Muscle layer of colon (tissue), 2 donors: ENCODE data around the gene MGAT5B.

Experiments
- H3K27ac ChIP-seq: one replicate; pipeline ENCODE4 v1.7.0; 2013; ENCODE audit warnings: low read depth, mild to moderate bottlenecking, low read length, moderate library complexity
- H3K27me3 ChIP-seq, 2 donors: one replicate each; pipeline ENCODE4 v1.7.0; 2013; ENCODE audit warnings: low read length in 2 of 2, mild to moderate bottlenecking in 2 of 2; ENCODE audit not compliant: insufficient read depth in 2 of 2, control insufficient read depth in 1 of 2
- H3K36me3 ChIP-seq: one replicate; pipeline ENCODE4 v1.7.0; 2013; ENCODE audit warnings: mild to moderate bottlenecking, low read length; ENCODE audit not compliant: insufficient read depth
- H3K4me1 ChIP-seq: one replicate; pipeline ENCODE4 v1.7.0; 2013; ENCODE audit warnings: mild to moderate bottlenecking, low read length; ENCODE audit not compliant: insufficient read depth
- H3K4me3 ChIP-seq, 2 donors: one replicate each; pipeline ENCODE4 v1.7.0; 2013; ENCODE audit warnings: low read length in 2 of 2, low read depth in 1 of 2, mild to moderate bottlenecking in 1 of 2, moderate library complexity in 1 of 2
- H3K9ac ChIP-seq: one replicate; pipeline ENCODE4 v1.7.0; 2013; ENCODE audit warnings: low read length
- H3K9me3 ChIP-seq: one replicate; pipeline ENCODE4 v1.7.0; 2013; ENCODE audit warnings: mild to moderate bottlenecking, low read length
- donor health status: abdominal sarcoma.
- donor health status: Adenocarcinoma of cecum.

MGAT5B gene

GRCh38 chr17:76946772-76947135, 78.5 kb downstream of the MGAT5B start:
- Histone ChIP-seq H3K27me3 (peaks cover 0 to 4% of the 10 kb centered on the region in 2 donors), H3K4me1 (no peaks in the 10 kb centered on the region), H3K36me3 (no peaks in the 10 kb centered on the region), H3K9ac (no peak overlapping the region), H3K4me3 (no peak overlapping the region), H3K27ac (no peak overlapping the region), H3K9me3 (no peaks in the 10 kb centered on the region)

DNA sequence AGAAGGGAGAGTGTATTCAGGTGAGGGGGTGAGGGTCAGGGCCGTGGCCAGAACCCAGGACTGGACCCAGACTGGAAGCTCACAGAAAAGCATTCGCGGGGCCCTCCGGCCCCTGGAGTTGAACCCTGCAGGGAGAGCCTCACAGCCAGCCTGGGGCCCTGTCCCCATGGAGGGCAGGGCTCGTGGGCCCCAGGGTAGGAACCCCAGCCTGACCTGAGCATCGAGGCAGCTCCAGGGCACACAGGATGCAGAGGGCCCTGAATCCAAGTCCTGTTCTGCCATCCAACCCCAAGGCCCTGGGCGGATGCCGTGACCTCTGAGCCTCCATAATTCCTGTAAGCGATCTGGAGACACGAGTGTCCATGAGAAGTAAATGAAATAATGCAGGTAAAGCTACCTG, 79.1 kb downstream of the MGAT5B start:
- H3K27me3 ChIP-seq, result peaks cover 0 to 4% of the 10 kb centered on the region in 2 donors
- no peak overlapping the region for H3K9ac ChIP-seq
- H3K9me3 ChIP-seq, result no peaks in the 10 kb centered on the region
- no peak overlapping the region for H3K27ac ChIP-seq
- H3K4me3 ChIP-seq, result no peak overlapping the region
- H3K36me3 ChIP-seq, result no peaks in the 10 kb centered on the region
- H3K4me1 ChIP-seq, result no peaks in the 10 kb centered on the region

DNA sequence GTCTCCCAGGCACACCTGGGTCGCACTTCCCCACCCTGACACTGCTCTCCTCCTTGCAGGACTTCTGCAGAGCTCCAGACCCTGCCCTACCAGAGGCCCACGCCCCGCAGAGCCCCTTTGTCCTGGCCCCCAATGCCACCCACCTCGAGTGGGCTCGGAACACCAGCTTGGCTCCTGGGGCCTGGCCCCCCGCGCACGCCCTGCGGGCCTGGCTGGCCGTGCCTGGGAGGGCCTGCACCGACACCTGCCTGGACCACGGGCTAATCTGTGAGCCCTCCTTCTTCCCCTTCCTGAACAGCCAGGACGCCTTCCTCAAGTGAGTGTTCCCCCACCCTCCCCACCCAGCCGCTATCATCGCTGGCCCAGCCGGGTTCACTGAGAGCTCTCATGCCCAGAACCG, 79.6 kb downstream of the MGAT5B start:
- Histone ChIP-seq H3K9me3 (no peaks in the 10 kb centered on the region), H3K27me3 (peaks cover 0 to 4% of the 10 kb centered on the region in 2 donors), H3K27ac (no peak overlapping the region), H3K36me3 (no peaks in the 10 kb centered on the region), H3K9ac (no peak overlapping the region), H3K4me3 (no peak overlapping the region), H3K4me1 (no peaks in the 10 kb centered on the region)

GRCh38 chr17:76948301-76948700, 80.1 kb downstream of the MGAT5B start:
- Histone ChIP-seq H3K4me3 (no peak overlapping the region), H3K9me3 (no peaks in the 10 kb centered on the region), H3K27ac (no peak overlapping the region), H3K27me3 (peaks cover 0 to 4% of the 10 kb centered on the region in 2 donors), H3K9ac (no peak overlapping the region), H3K4me1 (no peaks in the 10 kb centered on the region), H3K36me3 (no peaks in the 10 kb centered on the region)

- Histone ChIP-seq H3K9me3 (no peaks in the 10 kb centered on the region), H3K27me3 (peaks cover 0 to 4% of the 10 kb centered on the region in 2 donors), H3K4me3 (no peak overlapping the region), H3K27ac (no peak overlapping the region), H3K9ac (no peak overlapping the region), H3K36me3 (no peaks in the 10 kb centered on the region), H3K4me1 (no peaks in the 10 kb centered on the region)
These were observed 80.6 kb downstream of the MGAT5B start for GRCh38 chr17:76948726-76949342.

GRCh38 chr17:76949913-76950695, 81.9 kb downstream of the MGAT5B start:
- Histone ChIP-seq H3K27me3 (peaks cover 0 to 4% of the 10 kb centered on the region in 2 donors), H3K9ac (no peak overlapping the region), H3K4me3 (no peak overlapping the region), H3K27ac (no peak overlapping the region), H3K4me1 (no peaks in the 10 kb centered on the region), H3K36me3 (no peaks in the 10 kb centered on the region), H3K9me3 (no peaks in the 10 kb centered on the region)

- Histone ChIP-seq H3K9ac (no peak overlapping the region), H3K27ac (no peak overlapping the region), H3K4me3 (no peak overlapping the region), H3K36me3 (no peaks in the 10 kb centered on the region), H3K4me1 (no peaks in the 10 kb centered on the region), H3K27me3 (peaks cover 0 to 10% of the 10 kb centered on the region in 2 donors), H3K9me3 (no peaks in the 10 kb centered on the region)
These were observed 83.2 kb downstream of the MGAT5B start for GRCh38 chr17:76951375-76951905.

DNA sequence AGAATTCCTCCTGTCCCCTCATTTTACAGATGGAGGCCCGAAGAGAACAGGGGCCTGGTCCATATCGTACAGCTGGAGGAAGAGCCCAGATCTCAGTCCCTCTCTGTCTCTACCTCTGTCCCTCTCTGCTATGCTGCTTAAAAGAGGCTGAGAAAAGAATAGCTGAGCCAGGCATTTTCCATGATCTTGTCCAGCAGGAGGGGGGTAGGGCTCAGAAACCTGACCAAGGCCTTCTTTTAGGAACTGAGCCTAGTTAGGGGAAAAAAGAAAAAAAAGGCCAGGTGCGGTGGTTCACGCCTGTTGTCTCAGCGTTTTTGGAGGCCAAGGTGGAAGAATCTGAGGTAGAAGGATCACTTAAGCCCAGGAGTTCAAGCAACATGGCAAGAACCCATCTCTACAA, 84.2 kb downstream of the MGAT5B start:
- peaks cover 0 to 10% of the 10 kb centered on the region in 2 donors for H3K27me3 ChIP-seq
- H3K9me3 ChIP-seq, result no peaks in the 10 kb centered on the region
- no peaks in the 10 kb centered on the region for H3K36me3 ChIP-seq
- no peak overlapping the region for H3K27ac ChIP-seq
- no peak overlapping the region for H3K9ac ChIP-seq
- no peak overlapping the region for H3K4me3 ChIP-seq
- H3K4me1 ChIP-seq, result no peaks in the 10 kb centered on the region

GRCh38 chr17:76953066-76953465, 84.9 kb downstream of the MGAT5B start:
- no peaks in the 10 kb centered on the region for H3K4me1 ChIP-seq
- H3K4me3 ChIP-seq, result no peak overlapping the region
- peaks cover 0 to 10% of the 10 kb centered on the region in 2 donors for H3K27me3 ChIP-seq
- no peaks in the 10 kb centered on the region for H3K36me3 ChIP-seq
- no peak overlapping the region for H3K27ac ChIP-seq
- no peaks in the 10 kb centered on the region for H3K9me3 ChIP-seq
- no peak overlapping the region for H3K9ac ChIP-seq

GRCh38 chr17:76953946-76954345, 85.7 kb downstream of the MGAT5B start:
- peaks cover 0 to 10% of the 10 kb centered on the region in 2 donors for H3K27me3 ChIP-seq
- no peak overlapping the region for H3K27ac ChIP-seq
- H3K9me3 ChIP-seq, result no peaks in the 10 kb centered on the region
- H3K4me3 ChIP-seq, result no peak overlapping the region
- no peak overlapping the region for H3K9ac ChIP-seq
- H3K4me1 ChIP-seq, result no peaks in the 10 kb centered on the region
- H3K36me3 ChIP-seq, result no peaks in the 10 kb centered on the region

DNA sequence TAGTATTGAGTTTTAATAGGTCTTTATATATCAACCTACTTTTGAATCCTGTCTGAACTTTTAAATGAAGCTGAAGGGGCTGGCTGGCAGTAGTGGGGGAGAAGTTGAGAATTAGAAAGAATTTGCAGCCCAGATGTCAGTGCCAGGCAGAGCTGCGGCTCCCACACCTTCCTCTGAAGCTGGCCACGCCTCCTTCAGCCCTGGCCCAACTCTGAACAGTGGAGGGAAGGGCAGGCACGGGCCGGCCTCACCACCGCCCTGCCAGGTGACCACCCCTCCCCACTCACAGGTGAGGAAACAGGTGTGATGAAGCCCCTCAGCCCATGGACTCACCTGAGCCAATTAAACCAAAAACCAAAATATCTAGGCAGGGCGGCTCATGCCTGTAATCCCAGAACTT, 87.0 kb downstream of the MGAT5B start:
- Histone ChIP-seq H3K9me3 (no peaks in the 10 kb centered on the region), H3K9ac (no peak overlapping the region), H3K27ac (no peak overlapping the region), H3K4me1 (no peaks in the 10 kb centered on the region), H3K36me3 (no peaks in the 10 kb centered on the region), H3K27me3 (peaks cover 0 to 6% of the 10 kb centered on the region in 2 donors), H3K4me3 (no peak overlapping the region)
